Mucosa of stomach (tissue), 1 donor: ENCODE measurements around the gene CYSRT1.

Source experiments
- H3K27me3 ChIP-seq: one replicate; pipeline ENCODE4 v1.7.0; 2013; ENCODE audit warnings: mild to moderate bottlenecking, low read length; ENCODE audit not compliant: control insufficient read depth, insufficient read depth
- H3K36me3 ChIP-seq: one replicate; pipeline ENCODE4 v1.7.0; 2013; ENCODE audit warnings: low read length; ENCODE audit not compliant: control insufficient read depth, insufficient read depth
- H3K4me1 ChIP-seq: one replicate; pipeline ENCODE4 v1.7.0; 2013; ENCODE audit warnings: mild to moderate bottlenecking, low read length; ENCODE audit not compliant: control insufficient read depth, insufficient read depth
- H3K4me3 ChIP-seq: one replicate; pipeline ENCODE4 v1.7.0; 2013; ENCODE audit warnings: low read length
- H3K9ac ChIP-seq: one replicate; pipeline ENCODE4 v1.7.0; 2013; ENCODE audit warnings: mild to moderate bottlenecking, low read length, moderate library complexity
- H3K9me3 ChIP-seq: one replicate; pipeline ENCODE4 v1.7.0; 2013; ENCODE audit warnings: mild to moderate bottlenecking, low read length, moderate library complexity; ENCODE audit not compliant: control insufficient read depth
- donor health status: Pancreatic carcinoma.

Gene CYSRT1

DNA sequence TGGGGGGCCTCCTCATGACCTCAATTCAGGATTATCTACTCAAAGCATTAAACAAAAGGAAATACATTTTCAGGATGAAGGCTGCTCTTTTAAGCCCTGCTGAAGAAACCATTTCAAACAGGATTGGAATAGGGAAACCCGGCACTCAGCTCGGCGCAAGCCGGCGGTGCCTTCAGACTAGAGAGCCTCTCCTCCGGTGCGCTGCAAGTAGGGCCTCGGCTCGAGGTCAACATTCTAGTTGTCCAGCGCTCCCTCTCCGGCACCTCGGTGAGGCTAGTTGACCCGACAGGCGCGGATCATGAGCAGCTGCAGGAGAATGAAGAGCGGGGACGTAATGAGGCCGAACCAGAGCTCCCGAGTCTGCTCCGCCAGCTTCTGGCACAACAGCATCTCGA, 20.2 kb upstream of the CYSRT1 start:
- Histone ChIP-seq H3K36me3 (no peaks in the 10 kb centered on the region), H3K4me3 (peak overlapping the region; percentile 86), H3K9me3 (no peaks in the 10 kb centered on the region), H3K9ac (peak overlapping the region; percentile 86), H3K4me1 (peaks cover 26% of the 10 kb centered on the region), H3K27me3 (no peaks in the 10 kb centered on the region)

DNA sequence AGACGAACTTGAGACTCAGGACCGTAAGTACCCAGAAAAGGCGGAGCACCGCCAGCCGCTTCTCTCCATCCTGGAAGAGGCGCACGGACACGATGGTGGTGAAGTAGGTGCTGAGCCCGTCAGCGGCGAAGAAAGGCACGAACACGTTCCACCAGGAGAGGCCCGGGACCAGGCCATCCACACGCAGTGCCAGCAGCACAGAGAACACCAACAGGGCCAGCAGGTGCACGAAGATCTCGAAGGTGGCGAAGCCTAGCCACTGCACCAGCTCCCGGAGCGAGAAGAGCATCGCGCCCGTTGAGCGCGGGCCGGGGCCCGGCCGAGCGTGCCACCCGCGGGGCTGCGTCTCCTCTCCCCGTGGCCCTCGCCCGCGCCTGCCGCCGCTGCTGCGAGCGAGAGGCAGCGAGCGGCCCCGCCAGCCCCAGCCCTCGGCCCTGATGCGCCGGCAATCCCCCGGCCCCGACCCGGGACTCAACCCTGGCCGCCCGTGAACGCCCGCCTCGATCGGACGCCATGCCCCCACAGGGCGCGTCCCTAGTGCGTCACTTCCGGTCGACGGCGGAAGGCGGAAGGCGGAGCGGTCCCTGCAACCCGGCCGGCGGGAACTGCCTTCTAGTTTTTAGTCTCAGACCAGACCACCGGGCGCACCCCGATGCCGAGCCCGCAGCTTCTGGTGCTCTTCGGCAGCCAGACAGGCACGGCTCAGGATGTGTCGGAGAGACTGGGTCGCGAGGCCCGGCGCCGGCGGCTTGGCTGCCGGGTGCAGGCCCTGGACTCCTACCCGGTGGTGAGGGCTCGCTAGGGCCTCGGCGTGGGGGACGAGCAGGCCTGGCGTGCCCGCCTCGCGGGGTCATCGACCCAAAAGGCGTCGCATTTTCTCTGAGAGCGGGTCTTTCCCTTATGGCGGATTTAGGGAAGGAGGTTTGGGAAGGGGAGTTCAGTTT, 19.6 kb upstream of the CYSRT1 start, which contains the start of the genes NDOR1 and TMEM203:
Gene NDOR1 (plus strand): TSS at position 575 of the 944 bp plus-strand sequence. CDS start 78 bp downstream, at position 653.
Gene TMEM203 (minus strand): TSS at position 523 of the 944 bp plus-strand sequence. CDS start 234 bp downstream, at position 289.
- peak within 1 kb of the TSS; percentile 86 for H3K4me3 ChIP-seq
- peak within 1 kb of the TSS; percentile 86 for H3K9ac ChIP-seq
- no peaks in the 10 kb centered on the region for H3K27me3 ChIP-seq
- H3K36me3 ChIP-seq, result no peaks in the 10 kb centered on the region
- H3K9me3 ChIP-seq, result no peaks in the 10 kb centered on the region
- H3K4me1 ChIP-seq, result peaks cover 26% of the 10 kb centered on the region

DNA sequence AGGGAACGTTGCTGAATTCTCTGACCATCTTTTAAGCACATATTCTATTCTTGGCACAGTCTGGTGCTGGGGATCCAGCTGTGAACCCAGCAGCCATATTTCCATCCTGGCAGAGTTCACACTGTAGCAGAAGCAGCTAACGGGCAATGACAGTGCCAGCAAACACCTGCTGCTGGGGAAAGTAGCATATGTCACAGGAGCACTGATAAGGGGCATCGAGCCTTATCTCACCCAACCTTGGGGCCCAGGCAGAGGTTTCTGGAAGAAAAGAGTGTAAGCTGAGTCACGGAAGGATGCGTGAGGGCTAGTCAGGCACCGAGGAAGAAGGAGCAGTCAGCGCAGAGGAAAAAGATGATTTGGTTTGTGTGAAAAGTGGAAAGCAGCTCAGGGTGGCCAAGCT, 18.4 kb upstream of the CYSRT1 start:
- Histone ChIP-seq H3K36me3 (no peaks in the 10 kb centered on the region), H3K27me3 (no peaks in the 10 kb centered on the region), H3K4me3 (no peak overlapping the region), H3K4me1 (peaks cover 20% of the 10 kb centered on the region), H3K9me3 (no peaks in the 10 kb centered on the region), H3K9ac (peak overlapping the region; percentile 86)

DNA sequence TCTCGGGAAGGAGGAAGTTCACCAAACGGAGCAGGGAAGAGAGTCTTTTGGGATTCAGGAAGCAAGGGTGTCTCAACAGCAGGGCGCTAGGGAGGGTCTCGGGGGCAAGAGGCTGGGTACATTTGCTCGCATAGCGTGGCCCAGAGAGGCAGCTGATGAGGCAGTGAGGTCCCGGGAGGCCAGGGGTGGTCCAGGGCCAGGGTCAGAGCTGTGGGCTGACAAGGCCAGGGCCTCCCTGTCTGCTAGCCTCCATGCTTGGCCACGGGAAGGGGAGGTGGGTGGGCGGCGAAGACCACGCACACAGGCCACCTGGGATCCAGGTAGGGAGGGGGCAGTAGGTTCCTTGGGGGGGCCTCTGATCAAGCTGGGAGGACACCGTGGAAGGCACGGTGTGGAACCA, 13.4 kb upstream of the CYSRT1 start:
- Histone ChIP-seq H3K36me3 (no peaks in the 10 kb centered on the region), H3K4me1 (peaks cover 5% of the 10 kb centered on the region), H3K9me3 (no peaks in the 10 kb centered on the region), H3K27me3 (no peaks in the 10 kb centered on the region), H3K9ac (no peak overlapping the region), H3K4me3 (no peak overlapping the region)

DNA sequence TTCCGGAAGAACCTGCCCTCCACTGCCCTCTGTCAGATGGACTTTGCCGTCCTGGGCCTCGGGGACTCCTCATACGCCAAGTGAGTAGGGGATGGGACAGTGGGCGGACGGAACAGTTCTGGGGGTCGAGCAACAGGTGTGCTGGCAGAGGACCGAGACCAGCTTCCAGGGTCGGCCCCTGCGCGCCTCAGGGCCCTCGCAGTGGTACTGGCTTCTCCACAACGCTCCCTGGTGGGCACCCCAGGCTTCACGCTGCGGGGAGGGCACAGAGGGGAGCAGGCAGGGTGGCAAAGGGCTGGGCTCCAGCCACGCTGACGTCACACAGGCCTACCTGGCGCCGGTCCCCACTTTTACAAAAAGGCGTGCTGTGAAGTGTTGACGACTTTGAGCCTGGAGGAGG, 12.5 kb upstream of the CYSRT1 start:
- no peak overlapping the region for H3K9ac ChIP-seq
- no peaks in the 10 kb centered on the region for H3K9me3 ChIP-seq
- H3K27me3 ChIP-seq, result no peaks in the 10 kb centered on the region
- H3K36me3 ChIP-seq, result no peaks in the 10 kb centered on the region
- H3K4me3 ChIP-seq, result no peak overlapping the region
- H3K4me1 ChIP-seq, result peaks cover 7% of the 10 kb centered on the region

DNA sequence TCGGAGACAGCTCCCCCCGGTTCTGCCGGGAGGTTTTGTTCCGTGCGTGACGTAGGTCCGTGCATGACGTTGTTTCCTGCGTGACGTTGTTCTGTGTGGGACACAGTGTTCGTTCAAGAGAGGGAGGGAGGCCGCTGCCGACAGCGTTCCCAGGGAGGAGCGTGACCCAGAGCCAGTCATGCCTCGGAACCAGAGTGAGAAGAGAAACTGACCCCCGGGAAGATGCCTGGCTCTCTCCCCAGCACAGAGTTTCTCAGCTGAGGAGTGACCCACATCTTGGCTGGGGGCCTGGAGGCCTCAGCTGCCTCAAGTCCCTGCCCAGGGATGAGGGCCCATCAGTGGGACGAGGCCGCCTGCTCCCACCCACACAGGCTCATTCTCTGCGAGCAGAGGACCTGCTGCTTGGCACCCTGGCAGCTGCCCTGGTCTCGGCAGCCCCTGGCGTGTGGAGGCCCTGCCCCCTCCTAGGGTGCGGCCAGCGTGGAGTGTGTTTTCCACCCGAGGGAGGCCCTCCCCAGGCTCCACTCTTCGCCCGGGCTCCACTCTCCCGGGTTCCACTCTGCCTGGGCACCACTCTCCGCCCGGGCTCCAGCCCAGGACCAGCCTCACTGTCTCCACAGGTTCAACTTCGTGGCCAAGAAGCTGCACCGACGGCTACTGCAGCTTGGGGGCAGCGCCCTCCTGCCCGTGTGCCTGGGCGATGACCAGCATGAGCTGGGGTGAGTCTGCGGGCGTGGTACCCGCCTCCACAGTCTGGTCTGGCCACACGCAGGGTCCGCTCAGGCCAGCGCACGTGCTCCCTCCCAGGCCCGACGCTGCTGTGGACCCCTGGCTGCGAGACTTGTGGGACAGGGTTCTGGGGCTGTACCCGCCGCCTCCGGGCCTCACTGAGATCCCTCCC, 11.6 kb upstream of the CYSRT1 start:
- Histone ChIP-seq H3K4me1 (peaks cover 9% of the 10 kb centered on the region), H3K27me3 (no peaks in the 10 kb centered on the region), H3K4me3 (no peak overlapping the region), H3K36me3 (no peaks in the 10 kb centered on the region), H3K9ac (no peak overlapping the region), H3K9me3 (no peaks in the 10 kb centered on the region)

DNA sequence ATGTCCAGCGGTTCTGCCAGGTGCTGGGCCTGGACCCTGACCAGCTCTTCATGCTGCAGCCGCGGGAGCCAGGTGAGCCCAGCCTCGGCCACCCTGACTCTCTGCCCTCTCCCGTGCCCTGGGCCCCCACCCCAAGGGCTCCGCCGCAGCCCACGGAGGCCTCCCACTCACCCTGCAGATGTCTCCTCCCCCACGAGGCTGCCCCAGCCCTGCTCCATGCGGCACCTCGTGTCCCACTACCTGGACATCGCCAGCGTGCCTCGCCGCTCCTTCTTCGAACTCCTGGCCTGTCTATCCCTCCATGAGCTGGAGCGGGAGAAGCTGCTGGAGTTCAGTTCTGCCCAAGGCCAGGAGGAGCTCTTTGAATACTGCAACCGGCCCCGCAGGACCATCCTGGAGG, 10.4 kb upstream of the CYSRT1 start:
- Histone ChIP-seq H3K4me3 (no peak overlapping the region), H3K9ac (no peak overlapping the region), H3K9me3 (no peaks in the 10 kb centered on the region), H3K27me3 (no peaks in the 10 kb centered on the region), H3K36me3 (no peaks in the 10 kb centered on the region), H3K4me1 (peaks cover 19% of the 10 kb centered on the region)

DNA sequence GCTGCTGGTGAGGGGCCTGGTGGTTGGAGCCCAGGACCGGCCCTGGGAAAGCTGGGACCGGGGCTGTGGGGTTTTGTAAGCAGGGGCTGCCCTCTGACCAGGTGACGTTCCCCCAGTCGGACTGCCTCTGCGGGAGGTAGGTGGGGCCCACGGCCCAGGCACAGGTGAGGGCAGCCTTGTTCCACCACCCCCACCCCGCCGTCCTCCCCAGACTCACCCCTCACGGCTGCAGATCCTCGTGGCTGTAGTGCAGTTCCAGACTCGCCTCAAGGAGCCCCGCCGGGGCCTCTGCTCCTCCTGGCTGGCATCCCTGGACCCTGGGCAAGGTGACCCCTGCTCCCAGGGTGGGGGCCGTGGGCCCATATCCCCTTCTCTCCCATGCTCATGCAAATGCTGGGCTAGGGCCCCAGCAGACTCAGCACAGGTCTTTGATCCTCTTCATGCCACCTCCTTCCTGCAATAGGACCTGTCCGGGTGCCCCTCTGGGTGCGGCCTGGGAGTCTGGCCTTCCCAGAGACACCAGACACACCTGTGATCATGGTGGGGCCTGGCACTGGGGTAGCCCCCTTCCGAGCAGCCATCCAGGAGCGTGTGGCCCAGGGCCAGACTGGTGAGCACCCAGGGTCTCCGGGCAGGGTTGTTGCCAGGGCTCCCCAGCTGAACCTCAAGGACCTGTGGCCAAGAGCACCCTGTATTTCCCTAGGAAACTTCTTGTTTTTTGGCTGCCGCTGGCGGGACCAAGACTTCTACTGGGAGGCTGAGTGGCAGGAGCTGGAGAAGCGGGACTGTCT, 9.6 kb upstream of the CYSRT1 start:
- peaks cover 27% of the 10 kb centered on the region for H3K4me1 ChIP-seq
- H3K9me3 ChIP-seq, result no peaks in the 10 kb centered on the region
- no peaks in the 10 kb centered on the region for H3K36me3 ChIP-seq
- no peak overlapping the region for H3K9ac ChIP-seq
- H3K4me3 ChIP-seq, result no peak overlapping the region
- no peaks in the 10 kb centered on the region for H3K27me3 ChIP-seq

DNA sequence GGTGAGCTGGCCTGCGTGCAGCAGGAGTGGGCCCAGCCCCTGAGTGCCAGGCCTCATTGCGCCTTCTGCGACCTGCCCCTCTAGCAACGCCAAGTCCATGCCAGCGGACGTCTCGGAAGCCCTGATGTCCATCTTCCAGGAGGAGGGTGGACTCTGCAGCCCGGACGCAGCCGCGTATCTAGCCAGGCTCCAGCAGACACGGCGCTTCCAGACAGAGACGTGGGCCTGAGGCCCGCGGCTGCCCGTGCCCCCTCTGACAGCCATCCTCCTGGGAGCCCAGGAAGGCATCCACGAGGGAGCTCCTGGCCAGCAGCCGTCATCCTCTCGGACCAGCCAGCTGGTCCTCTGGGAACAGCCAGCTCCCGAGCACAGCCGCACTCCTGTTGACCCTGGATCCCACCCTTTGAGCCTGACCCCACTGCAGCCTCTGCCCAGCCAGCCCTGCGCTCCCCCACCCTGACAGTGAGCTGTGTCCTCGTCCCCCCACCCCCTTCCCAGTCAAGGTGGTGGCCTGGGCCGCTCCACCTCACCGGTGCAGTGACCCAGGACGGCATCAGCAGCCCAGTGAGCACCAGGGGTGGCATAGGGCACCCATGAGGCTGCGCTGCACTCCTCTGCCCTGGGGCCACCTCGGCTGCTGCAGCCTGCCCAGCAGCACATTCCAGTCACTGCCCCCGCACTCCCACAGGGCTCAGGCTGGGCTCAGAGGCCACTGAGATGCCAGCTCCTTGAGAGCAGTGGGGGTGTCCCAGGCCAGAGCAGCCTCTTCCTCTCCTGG, 8.6 kb upstream of the CYSRT1 start:
- H3K4me3 ChIP-seq, result no peak overlapping the region
- no peaks in the 10 kb centered on the region for H3K36me3 ChIP-seq
- peak overlapping the region; percentile 53 for H3K9ac ChIP-seq
- H3K27me3 ChIP-seq, result no peaks in the 10 kb centered on the region
- H3K4me1 ChIP-seq, result peaks cover 30% of the 10 kb centered on the region
- H3K9me3 ChIP-seq, result no peaks in the 10 kb centered on the region

DNA sequence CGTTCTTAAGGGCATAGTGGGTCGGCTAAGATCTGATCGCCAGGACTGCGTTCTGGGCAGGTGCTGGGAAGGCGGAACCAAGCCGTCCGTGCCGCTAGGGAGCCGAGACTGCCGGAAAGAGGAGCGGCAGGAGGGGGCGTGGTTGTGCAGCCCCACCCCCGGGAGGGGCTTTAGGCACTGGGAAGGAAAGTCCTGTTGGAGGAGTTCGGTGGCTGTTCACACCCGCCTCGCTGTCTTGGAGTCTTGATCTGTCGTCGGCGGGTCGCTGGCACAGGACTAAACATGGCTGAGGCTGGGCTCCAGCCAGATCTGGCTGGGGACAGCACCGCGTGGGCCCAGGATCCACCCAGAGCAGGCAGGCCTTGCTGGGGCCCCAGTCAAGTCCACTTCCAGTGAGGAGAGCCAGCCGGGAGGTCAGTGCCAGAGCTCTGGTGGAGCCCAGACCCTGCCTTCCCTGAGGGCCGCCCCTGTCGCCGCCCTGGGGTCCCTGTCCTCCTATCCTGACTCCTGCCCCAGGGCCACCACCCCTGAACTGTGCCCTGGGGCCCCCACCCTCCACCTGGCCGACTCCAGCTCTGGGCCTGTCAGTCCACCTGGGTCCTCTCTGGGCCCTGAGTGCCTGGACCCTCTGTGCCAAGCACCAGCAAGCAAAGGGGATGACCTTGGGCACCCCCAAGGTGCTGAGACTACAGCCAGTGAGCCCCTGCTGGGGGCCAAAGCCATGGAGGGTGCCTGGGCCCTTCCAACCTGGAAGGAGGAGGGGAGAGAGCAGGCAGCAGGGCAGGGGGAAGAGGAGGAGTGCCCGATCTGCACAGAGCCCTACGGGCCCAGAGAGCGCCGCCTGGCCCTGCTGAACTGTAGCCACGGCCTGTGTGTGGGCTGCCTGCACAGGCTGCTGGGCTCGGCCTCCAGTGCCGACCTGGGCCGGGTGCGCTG, 7.4 kb upstream of the CYSRT1 start:
- Histone ChIP-seq H3K27me3 (no peaks in the 10 kb centered on the region), H3K9me3 (no peaks in the 10 kb centered on the region), H3K36me3 (no peaks in the 10 kb centered on the region), H3K4me3 (peak overlapping the region; percentile 66), H3K4me1 (peaks cover 30% of the 10 kb centered on the region), H3K9ac (peak overlapping the region; percentile 79)
